GM19372 (cell line): ENCODE measurements around the gene CAMTA1.
"Not testable (repeated sequence)": the region's sequence is repeated elsewhere in the genome, so short reads cannot be mapped to it uniquely, and the experiment has no call there.

Experiments used
- ATAC-seq: cut with Tn5 transposase; IDR thresholded peaks from one replicate; pipeline ENCODE4 v1.9.1; 2021; ENCODE audit warnings: mild to moderate bottlenecking, low read depth, moderate library complexity; ENCODE audit not compliant: unreplicated experiment

The CAMTA1 gene

GRCh38 chr1:7694600-7695496 is 909.6 kb downstream of the CAMTA1 start:
- no peak for ATAC-seq

GRCh38 chr1:7695497-7696117 is 910.4 kb downstream of the CAMTA1 start:
- ATAC-seq, result no peak

GRCh38 chr1:7698641-7699040 is 913.4 kb downstream of the CAMTA1 start:
- ATAC-seq, result no peak

GRCh38 chr1:7702365-7702764 is 917.1 kb downstream of the CAMTA1 start:
- no peak for ATAC-seq

- ATAC-seq, result no peak
Observed at GRCh38 chr1:7703321-7704213, 918.3 kb downstream of the CAMTA1 start.

GRCh38 chr1:7704214-7705047 is 919.2 kb downstream of the CAMTA1 start:
- ATAC-seq, result peak; percentile 97

DNA sequence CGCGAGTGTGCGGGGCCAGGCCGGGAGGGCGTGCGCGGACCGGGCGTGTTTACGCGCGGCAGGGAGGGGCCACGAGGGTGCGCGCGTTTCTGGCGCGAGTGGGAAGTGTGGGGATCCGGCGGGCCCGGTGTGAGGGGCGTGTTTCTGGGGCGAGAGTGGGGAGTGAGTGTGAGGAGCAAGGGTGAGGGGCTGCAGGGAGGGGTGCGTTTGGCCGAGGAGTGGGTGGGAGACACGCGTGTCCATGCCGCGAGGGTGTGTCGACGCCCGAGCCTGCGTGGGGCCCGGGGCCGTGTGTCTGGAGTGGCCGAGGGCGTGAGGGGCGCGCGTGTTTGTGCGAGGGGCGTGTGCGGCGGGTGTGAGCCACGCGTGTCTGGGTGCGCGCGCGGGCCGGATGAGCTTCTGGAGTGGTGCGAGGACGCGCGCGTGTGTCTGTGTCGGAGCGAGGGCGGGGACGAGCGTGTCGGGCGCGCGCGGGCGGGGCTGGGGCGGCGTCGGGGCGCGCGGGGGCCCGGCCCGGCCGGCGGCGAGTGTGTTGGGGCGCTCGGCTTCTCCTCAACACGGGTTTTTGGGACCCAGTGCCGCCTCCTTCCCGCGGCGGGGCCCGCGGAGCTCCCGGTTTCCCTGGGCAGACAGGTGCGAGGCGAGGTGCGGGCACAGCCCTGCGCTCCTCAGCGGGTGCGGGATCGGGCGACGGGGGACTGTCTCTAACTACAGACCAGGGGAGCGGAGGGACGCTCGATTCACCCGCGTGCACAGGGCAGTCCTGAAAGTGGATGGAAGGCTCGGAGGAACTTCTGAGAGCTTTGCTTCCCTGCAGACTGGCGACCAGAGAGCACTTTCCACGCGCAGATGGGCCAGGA is 920.0 kb downstream of the CAMTA1 start:
- peak; percentile 2 for ATAC-seq

DNA sequence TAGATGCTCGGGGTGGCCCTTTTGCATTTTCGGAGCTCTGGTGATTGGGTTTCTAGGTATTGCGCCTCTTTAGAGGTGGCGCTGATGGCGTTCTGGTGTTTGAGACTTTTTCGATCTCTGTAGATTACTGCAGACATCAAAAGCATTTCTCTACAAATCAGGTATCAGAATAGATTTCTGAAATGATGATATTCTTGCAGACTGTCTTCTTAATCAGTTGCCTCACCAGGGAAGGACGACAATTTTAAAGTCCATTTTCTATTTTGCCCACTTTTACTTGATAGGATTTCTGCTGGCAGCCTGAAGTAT is 920.6 kb downstream of the CAMTA1 start:
- no peak for ATAC-seq

GRCh38 chr1:7707527-7707926 is 922.3 kb downstream of the CAMTA1 start:
- ATAC-seq, result no peak

DNA sequence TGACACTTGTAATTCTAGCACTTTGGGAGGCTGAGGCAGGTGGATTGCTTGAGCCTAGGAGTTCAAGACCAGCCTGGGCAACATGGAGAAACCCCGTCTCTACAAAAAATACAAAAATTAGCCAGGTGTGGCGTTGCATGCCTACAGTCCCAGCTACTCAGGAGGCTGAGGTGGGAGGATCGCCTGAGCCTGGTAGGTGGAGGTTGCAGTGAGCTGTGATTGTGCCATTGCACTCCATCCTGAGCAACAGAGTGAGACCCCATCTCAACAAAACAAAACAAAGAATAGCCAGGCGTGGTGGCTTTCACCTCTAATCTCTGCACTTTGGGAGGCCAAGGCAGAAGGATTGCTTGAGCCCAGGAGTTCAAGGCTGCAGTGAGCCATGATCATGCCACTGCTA is 922.8 kb downstream of the CAMTA1 start:
- ATAC-seq, result not testable (repeated sequence)

- ATAC-seq, result no peak
Observed at GRCh38 chr1:7710859-7711258, 925.6 kb downstream of the CAMTA1 start.

GRCh38 chr1:7712731-7713323 is 927.6 kb downstream of the CAMTA1 start:
- ATAC-seq, result no peak

- no peak for ATAC-seq
Observed at GRCh38 chr1:7716506-7716905, 931.3 kb downstream of the CAMTA1 start.

- ATAC-seq, result no peak
Observed at GRCh38 chr1:7717748-7718368, 932.6 kb downstream of the CAMTA1 start.

GRCh38 chr1:7719468-7720094 is 934.3 kb downstream of the CAMTA1 start:
- ATAC-seq, result no peak

GRCh38 chr1:7721940-7722669 is 936.9 kb downstream of the CAMTA1 start:
- ATAC-seq, result no peak

DNA sequence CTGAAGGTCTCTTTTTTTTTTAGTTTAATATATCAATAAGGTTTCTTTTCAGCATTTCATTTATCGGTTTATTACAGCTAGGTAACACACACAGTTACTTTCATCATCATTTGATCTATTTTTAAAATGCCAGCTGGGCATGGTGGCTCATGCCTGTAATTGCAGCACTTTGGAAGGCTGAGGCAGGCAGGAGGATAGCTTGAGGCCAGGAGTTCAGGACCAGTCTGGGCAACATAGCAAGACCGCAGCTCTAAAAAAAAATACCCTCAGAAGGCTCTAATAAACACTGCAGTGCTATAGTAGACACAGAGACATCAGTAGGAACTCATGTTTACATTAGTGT is 937.4 kb downstream of the CAMTA1 start:
- no peak for ATAC-seq

GRCh38 chr1:7726623-7727022 is 941.4 kb downstream of the CAMTA1 start:
- no peak for ATAC-seq
